ENCODE measurements around the gene SPATS2.
"Not testable (repeated sequence)": the region's sequence is repeated elsewhere in the genome, so short reads cannot be mapped to it uniquely, and the experiment has no call there.

The SPATS2 gene

GRCh38 chr12:49367381-49368239 lies at the start of gene SPATS2:
SPATS2 (plus strand) TSS chr12:49367462; CDS start chr12:49461013, 93,551 bp downstream.
- no peak for DNase-seq

GRCh38 chr12:49320411-49321103 lies 46.7 kb upstream of the SPATS2 start:
- not testable (repeated sequence) for DNase-seq

GRCh38 chr12:49322367-49322707 lies 44.9 kb upstream of the SPATS2 start:
- DNase-seq, result no peak

- DNase-seq, result peak; percentile 97
Measured at GRCh38 chr12:49322708-49323523, 44.3 kb upstream of the SPATS2 start, which contains the start of gene TROAP. TROAP (plus strand) TSS chr12:49323255; CDS start chr12:49323609, 354 bp downstream.

- DNase-seq, result no peak
Measured at GRCh38 chr12:49323524-49324097, 43.7 kb upstream of the SPATS2 start.

- no peak for DNase-seq
Measured at GRCh38 chr12:49325606-49326005, 41.7 kb upstream of the SPATS2 start.

- DNase-seq, result no peak
Measured at GRCh38 chr12:49327368-49327767, 39.9 kb upstream of the SPATS2 start.

- DNase-seq, result no peak
Measured at GRCh38 chr12:49327887-49328286, 39.4 kb upstream of the SPATS2 start.

- DNase-seq, result no peak
Measured at GRCh38 chr12:49328816-49329215, 38.4 kb upstream of the SPATS2 start.

- DNase-seq, result no peak
Measured at GRCh38 chr12:49330032-49330619, 37.1 kb upstream of the SPATS2 start.

GRCh38 chr12:49330631-49331379 lies 36.5 kb upstream of the SPATS2 start:
- DNase-seq, result no peak

- DNase-seq, result no peak
Measured at GRCh38 chr12:49331380-49332222, 35.7 kb upstream of the SPATS2 start.

- DNase-seq, result no peak
Measured at GRCh38 chr12:49332441-49332861, 34.8 kb upstream of the SPATS2 start.

GRCh38 chr12:49332891-49333371 lies 34.3 kb upstream of the SPATS2 start:
- no peak for DNase-seq

GRCh38 chr12:49333778-49334177 lies 33.5 kb upstream of the SPATS2 start:
- DNase-seq, result not testable (repeated sequence)

- no peak for DNase-seq
Measured at GRCh38 chr12:49334226-49334625, 33.0 kb upstream of the SPATS2 start.

GRCh38 chr12:49334681-49335080 lies 32.6 kb upstream of the SPATS2 start:
- DNase-seq, result no peak

- no peak for DNase-seq
Measured at GRCh38 chr12:49335118-49335954, 31.9 kb upstream of the SPATS2 start.

GRCh38 chr12:49335955-49336644 lies 31.2 kb upstream of the SPATS2 start:
- DNase-seq, result no peak

Data from NCI-H1417 treated with DMSO at 0.1 percent for 48 hours (cell line).